ENCODE data around the gene LRBA. TPM values are rescaled to one million over a fixed set of nuclear protein-coding genes. Genes with fewer than 3 reads are reported as not detected.

The LRBA gene
- total RNA-seq, 1 donor = 38.4 TPM

DNA sequence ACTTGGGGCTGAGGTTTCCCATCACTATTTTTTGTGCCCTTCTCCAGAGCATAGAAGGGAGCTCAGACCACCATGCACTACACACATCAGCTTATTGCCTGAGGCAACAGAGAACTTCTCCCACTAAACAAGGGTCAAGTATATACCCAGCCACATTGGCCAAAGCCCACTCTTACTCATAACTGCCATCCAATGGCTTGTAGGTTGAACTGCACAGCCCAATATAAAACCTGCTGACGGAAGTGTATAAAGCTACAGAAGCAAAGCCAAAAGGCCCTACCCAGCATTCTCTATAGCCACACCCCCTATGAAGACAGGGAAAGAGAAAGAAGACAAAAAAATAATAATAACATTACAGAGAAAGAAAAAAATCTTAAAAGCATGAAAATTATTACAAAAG is 139.7 kb downstream of the LRBA start:
- DNase-seq (ENCODE audit: low read depth) = no peak
- H3K4me3 ChIP-seq (ENCODE audit: low read depth, low read length) = no peak overlapping the region
- TF ChIP-seq, protein P1, sequence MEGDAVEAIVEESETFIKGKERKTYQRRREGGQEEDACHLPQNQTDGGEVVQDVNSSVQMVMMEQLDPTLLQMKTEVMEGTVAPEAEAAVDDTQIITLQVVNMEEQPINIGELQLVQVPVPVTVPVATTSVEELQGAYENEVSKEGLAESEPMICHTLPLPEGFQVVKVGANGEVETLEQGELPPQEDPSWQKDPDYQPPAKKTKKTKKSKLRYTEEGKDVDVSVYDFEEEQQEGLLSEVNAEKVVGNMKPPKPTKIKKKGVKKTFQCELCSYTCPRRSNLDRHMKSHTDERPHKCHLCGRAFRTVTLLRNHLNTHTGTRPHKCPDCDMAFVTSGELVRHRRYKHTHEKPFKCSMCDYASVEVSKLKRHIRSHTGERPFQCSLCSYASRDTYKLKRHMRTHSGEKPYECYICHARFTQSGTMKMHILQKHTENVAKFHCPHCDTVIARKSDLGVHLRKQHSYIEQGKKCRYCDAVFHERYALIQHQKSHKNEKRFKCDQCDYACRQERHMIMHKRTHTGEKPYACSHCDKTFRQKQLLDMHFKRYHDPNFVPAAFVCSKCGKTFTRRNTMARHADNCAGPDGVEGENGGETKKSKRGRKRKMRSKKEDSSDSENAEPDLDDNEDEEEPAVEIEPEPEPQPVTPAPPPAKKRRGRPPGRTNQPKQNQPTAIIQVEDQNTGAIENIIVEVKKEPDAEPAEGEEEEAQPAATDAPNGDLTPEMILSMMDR (IDR thresholded peaks at IDR 0.05; ENCODE audit: insufficient read depth, low read depth, low read length) = no peak

DNA sequence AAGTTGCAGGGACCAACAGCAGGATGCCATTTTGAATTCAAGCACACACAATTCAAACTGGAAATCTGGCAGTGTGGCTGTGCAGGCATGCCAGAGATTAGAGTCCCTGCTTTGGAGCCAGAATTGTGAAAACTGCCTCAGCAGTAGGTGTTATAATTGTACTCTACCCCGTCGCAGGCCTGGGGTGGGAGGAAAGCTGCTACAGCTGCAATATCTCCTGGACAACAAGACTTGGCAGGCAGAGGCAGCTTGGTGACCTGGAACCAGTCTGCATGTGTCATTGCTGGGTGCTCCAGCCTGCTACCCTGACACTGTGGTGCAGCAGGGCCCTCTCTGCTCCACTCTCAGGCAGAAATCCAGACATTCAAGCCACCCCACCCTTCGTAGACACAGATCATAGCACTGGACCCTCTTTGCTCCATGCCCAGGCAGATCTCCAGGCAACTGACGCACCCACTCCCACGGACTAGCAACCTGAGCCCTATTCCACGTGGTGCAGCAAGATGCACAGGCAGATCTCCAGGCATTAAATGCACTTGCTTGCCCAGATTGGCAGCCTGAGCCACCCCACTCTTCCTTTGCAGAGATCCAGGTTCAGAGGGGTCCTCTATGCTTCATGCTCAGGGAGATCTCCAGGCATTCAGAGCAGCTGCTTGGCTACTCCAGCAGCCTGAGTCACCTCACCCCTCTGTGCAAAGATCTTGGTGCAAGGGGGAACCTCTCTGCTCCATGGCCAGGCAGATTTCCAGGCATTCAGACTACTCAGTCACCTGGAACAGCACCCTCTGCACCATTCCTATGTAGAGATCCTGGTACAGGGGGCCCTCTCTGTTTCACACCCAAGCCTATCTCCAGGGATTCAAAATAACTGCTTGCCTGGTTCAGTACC is 140.5 kb downstream of the LRBA start:
- TF ChIP-seq, protein P1 (IDR thresholded peaks at IDR 0.05; ENCODE audit: insufficient read depth, low read depth, low read length) = no peak
- DNase-seq (ENCODE audit: low read depth) = no peak
- H3K4me3 ChIP-seq (ENCODE audit: low read depth, low read length) = no peak overlapping the region

DNA sequence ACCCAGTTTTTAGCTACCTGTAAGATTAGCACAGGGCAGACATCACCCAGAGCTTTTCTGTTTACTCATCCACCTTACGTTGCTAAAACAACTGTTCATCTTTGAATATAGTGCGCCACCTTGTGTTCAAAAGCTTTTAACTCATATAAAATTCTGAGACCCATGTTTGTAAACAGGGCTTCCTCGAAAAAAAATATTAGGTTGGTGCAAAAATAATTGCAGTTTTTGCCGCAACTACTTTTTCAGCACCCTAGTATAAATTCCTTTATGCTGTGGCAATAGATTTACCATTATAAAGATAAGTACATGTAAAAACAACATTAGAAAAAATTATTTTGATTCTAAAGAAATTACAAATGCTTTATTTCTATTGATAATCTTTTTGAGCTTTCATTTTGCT is 147.9 kb downstream of the LRBA start:
- no peak overlapping the region for H3K4me3 ChIP-seq (ENCODE audit: low read depth, low read length)
- TF ChIP-seq, protein P1 (IDR thresholded peaks at IDR 0.05; ENCODE audit: insufficient read depth, low read depth, low read length) = peak; percentile 65
- DNase-seq (ENCODE audit: low read depth) = peak; percentile 86

DNA sequence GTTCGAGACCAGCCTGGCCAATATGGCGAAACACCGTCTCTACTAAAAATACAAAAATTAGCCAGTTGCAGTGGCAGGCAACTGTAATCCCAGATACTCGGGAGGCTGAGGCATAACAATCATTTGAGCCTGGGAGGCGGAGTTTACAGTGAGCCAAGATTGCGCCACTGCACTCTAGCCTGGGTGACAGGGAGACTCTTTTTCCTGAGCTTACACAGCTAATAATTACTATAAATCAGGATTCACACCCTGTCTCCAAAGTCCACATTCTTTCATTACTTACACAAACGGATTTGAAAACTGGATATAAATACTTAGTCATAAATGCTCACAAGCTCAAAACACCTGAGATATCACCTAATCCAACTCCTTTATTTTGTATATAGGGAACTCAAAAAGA is 151.6 kb downstream of the LRBA start:
- no peak overlapping the region for H3K4me3 ChIP-seq (ENCODE audit: low read depth, low read length)
- TF ChIP-seq, protein P1 (IDR thresholded peaks at IDR 0.05; ENCODE audit: insufficient read depth, low read depth, low read length) = no peak

DNA sequence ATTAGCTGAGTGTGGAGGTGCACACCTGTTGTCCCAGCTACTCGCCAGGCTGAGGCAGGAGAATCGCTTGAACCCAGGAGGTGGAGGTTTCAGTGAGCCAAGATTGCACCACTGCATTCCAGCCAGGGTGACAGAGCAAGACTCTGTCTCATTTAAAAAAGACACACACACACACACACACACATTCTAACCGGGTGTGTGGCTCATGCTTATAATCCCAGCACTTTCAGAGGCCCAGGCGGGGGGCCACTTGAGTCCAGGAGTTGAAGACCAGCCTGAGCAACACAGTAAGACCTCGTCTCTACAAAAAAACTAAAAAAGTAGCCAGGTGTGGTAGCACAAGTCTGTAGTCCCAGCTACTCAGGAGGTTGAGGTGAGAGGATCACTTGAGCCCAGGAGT is 152.3 kb downstream of the LRBA start:
- TF ChIP-seq, protein P1 (IDR thresholded peaks at IDR 0.05; ENCODE audit: insufficient read depth, low read depth, low read length) = no peak
- no peak overlapping the region for H3K4me3 ChIP-seq (ENCODE audit: low read depth, low read length)
- DNase-seq (ENCODE audit: low read depth) = no peak

More for the DNA sequence above, 151.6 kb downstream of the LRBA start:
- no peak for DNase-seq (ENCODE audit: low read depth)

DNA sequence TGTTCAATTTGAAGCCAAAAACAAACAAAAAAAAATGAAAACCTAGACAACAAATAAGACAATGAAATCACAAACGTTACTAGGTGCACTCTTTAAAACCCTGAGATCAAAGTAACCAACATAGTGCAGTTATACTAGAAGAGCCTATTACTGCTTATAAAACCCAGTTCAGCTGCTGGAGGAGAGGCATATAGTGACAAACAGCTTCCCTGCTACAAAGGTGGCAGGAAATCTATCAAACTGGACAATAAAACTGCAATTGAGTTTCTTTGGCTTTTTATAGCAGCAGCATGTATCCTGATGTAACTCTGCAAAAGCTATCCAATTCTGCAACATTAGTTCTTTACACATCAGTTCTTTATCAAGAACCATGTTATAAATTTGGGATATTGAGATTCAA is 155.6 kb downstream of the LRBA start:
- no peak for DNase-seq (ENCODE audit: low read depth)
- TF ChIP-seq, protein P1 (IDR thresholded peaks at IDR 0.05; ENCODE audit: insufficient read depth, low read depth, low read length) = no peak
- no peak overlapping the region for H3K4me3 ChIP-seq (ENCODE audit: low read depth, low read length)

Data from fibroblast of villous mesenchyme (primary cell).